Keratinocyte (primary cell): Measurements from ENCODE around the gene GDNF. TPM values are rescaled to one million over a fixed set of nuclear protein-coding genes. Genes with fewer than 3 reads are reported as not detected.

Experiments
- DNase-seq: peaks from one replicate; pipeline ENCODE4 v3.0.0-alpha.2; 2011; ENCODE audit warnings: low read depth, missing footprints, low spot score
- FAIRE-seq: peaks from 2 replicates; lab custom pipeline; 2011; peaks lifted over from hg19 to GRCh38; lab: Jason Lieb, UNC
- H2AFZ ChIP-seq: 2 replicates; pipeline ENCODE4 v1.6.0; 2012; ENCODE audit warnings: low read length, control low read depth, inconsistent platforms; ENCODE audit not compliant: control insufficient read depth
- H3K27ac ChIP-seq: 2 replicates; pipeline ENCODE4 v1.5.1; 2011; ENCODE audit warnings: low read length; ENCODE audit not compliant: control insufficient read depth, insufficient read depth
- H3K27me3 ChIP-seq: 3 replicates; pipeline ENCODE4 v1.6.0; 2011; ENCODE audit warnings: low read length; ENCODE audit not compliant: control insufficient read depth, insufficient read depth; ENCODE audit errors: extremely low read depth
- H3K36me3 ChIP-seq, 2 experiments: 2 replicates in 1 of 2; 3 replicates in 1 of 2; pipeline ENCODE4 v1.5.1; 2011; ENCODE audit warnings: low read length in 2 of 2, mild to moderate bottlenecking in 1 of 2; ENCODE audit not compliant: control insufficient read depth in 2 of 2, insufficient read depth in 2 of 2; ENCODE audit errors: extremely low read depth in 1 of 2
- H3K4me1 ChIP-seq: 3 replicates; pipeline ENCODE4 v1.5.1; 2011; ENCODE audit warnings: low read length; ENCODE audit not compliant: control insufficient read depth, insufficient read depth; ENCODE audit errors: extremely low read depth
- H3K4me2 ChIP-seq: 3 replicates; pipeline ENCODE4 v1.6.0; 2011; ENCODE audit warnings: low read depth, low read length; ENCODE audit not compliant: control insufficient read depth, insufficient read depth; ENCODE audit errors: extremely low read depth
- H3K4me3 ChIP-seq, 3 experiments: fragments of 200-600 bp in 1 of 3; sonication (generic) in 1 of 3; 2 replicates in 2 of 3; 3 replicates in 1 of 3; pipeline ENCODE4 v1.5.1; 2011 to 2016; ENCODE audit warnings: low read length in 3 of 3, mild to moderate bottlenecking in 3 of 3, control low read depth in 2 of 3, inconsistent platforms in 1 of 3, low read depth in 1 of 3, mixed read lengths in 1 of 3, mixed run types in 1 of 3, moderate library complexity in 1 of 3; ENCODE audit not compliant: control insufficient read depth in 2 of 3, insufficient read depth in 2 of 3; ENCODE audit errors: extremely low read depth in 1 of 3
- H3K79me2 ChIP-seq: 2 replicates; pipeline ENCODE4 v1.6.0; 2012; ENCODE audit warnings: low read length; ENCODE audit not compliant: control insufficient read depth, insufficient read depth
- H3K9ac ChIP-seq: 3 replicates; pipeline ENCODE4 v1.6.0; 2011; ENCODE audit warnings: low read length; ENCODE audit not compliant: control insufficient read depth, insufficient read depth; ENCODE audit errors: extremely low read depth
- H3K9me1 ChIP-seq: 3 replicates; pipeline ENCODE4 v1.6.0; 2011; ENCODE audit warnings: low read length; ENCODE audit not compliant: control insufficient read depth, insufficient read depth; ENCODE audit errors: extremely low read depth
- H3K9me3 ChIP-seq: 2 replicates; pipeline ENCODE4 v1.5.1; 2012; ENCODE audit warnings: low read depth, low read length; ENCODE audit not compliant: control insufficient read depth
- H4K20me1 ChIP-seq: 3 replicates; pipeline ENCODE4 v1.6.0; 2011; ENCODE audit warnings: low read length; ENCODE audit not compliant: control insufficient read depth, insufficient read depth; ENCODE audit errors: extremely low read depth
- CTCF ChIP-seq, 3 experiments: IDR thresholded peaks in 1 of 3; conservative IDR thresholded peaks in 1 of 3; optimal IDR thresholded peaks in 1 of 3; 2 replicates in 2 of 3; 3 replicates in 1 of 3; pipeline versions ENCODE3 to v1.5.1; 2011; ENCODE audit warnings: low read length in 3 of 3, mild to moderate bottlenecking in 3 of 3, moderate library complexity in 2 of 3, control low read depth in 1 of 3, inconsistent platforms in 1 of 3; ENCODE audit not compliant: insufficient read depth in 2 of 3; ENCODE audit errors: extremely low read depth in 1 of 3
- EZH2 ChIP-seq: IDR thresholded peaks from one replicate; pipeline ENCODE4 v1.6.1; 2012; ENCODE audit warnings: inconsistent platforms, mild to moderate bottlenecking, low read length, moderate library complexity
- dilution Hi-C: fragments of 300-500 bp; cut with MboI; formaldehyde crosslinking; loops from one replicate; pipeline ENCODE4 v1.7.0; 2020; ENCODE audit warnings: low sequenced_read_pairs; ENCODE audit not compliant: extremely low pct_ligation_motif_present
- polyA plus RNA-seq, 5 experiments: library from polyadenylated mRNA; depleted of rRNA in 3 of 5; stranded (reverse) in 3 of 5; stranded (forward) in 1 of 5; unstranded in 1 of 5; fragments of >200 nt; gene quantifications; 1 replicate in 1 of 5; 2 replicates in 3 of 5; 3 replicates in 1 of 5; pipeline versions ENCODE4 v1.2.1 to v1.2.3, GENCODE V29; 2011 to 2012; ENCODE audit warnings: missing spikeins in 2 of 5, low read depth in 1 of 5, low replicate concordance in 1 of 5

The GDNF gene
- polyA plus RNA-seq, 1 donor (not counting 4 experiments of a cell fraction or from before 2014, with no cell fraction given) = 2.4 TPM

- no peaks in the 10 kb centered on the region for H4K20me1 ChIP-seq
- peaks cover 38% of the 10 kb centered on the region for H3K4me1 ChIP-seq
- TF ChIP-seq EZH2 = no peak
- TF ChIP-seq CTCF (optimal IDR thresholded peaks at IDR 0.05 in 1 of 3, IDR thresholded peaks at IDR 0.05 in 1 of 3, conservative IDR thresholded peaks at IDR 0.05 in 1 of 3; ENCODE audit: extremely low read depth in 1 of 3, insufficient read depth in 2 of 3, low read length in 3 of 3) = no peak
- peak overlapping the region; percentile 11 for H3K4me2 ChIP-seq
- FAIRE-seq (no peak), DNase-seq (no peak)
- H3K9me1 ChIP-seq = no peaks in the 10 kb centered on the region
- H2AFZ ChIP-seq = peak overlapping the region; percentile 37
- no peak overlapping the region for H3K9ac ChIP-seq
- peaks cover 2% of the 10 kb centered on the region for H3K9me3 ChIP-seq
- no peaks in the 10 kb centered on the region for H3K79me2 ChIP-seq
- H3K27me3 ChIP-seq = no peaks in the 10 kb centered on the region
- H3K27ac ChIP-seq = no peak overlapping the region
- no peaks in the 10 kb centered on the region for H3K36me3 ChIP-seq
- no peak overlapping the region for H3K4me3 ChIP-seq
- dilution Hi-C loops = no loop called here
Observed at GRCh38 chr5:37886242-37886905, 46.5 kb upstream of the GDNF start.

GRCh38 chr5:37882636-37883035, 42.8 kb upstream of the GDNF start:
- Histone ChIP-seq H3K36me3 (no peaks in the 10 kb centered on the region), H4K20me1 (no peaks in the 10 kb centered on the region), H3K4me2 (no peak overlapping the region), H3K79me2 (no peaks in the 10 kb centered on the region), H3K9me1 (no peaks in the 10 kb centered on the region), H3K4me3 (no peak overlapping the region), H3K9me3 (peaks cover 2% of the 10 kb centered on the region), H2AFZ (no peak overlapping the region), H3K27ac (no peak overlapping the region), H3K27me3 (no peaks in the 10 kb centered on the region), H3K9ac (no peak overlapping the region), H3K4me1 (peaks cover 8% of the 10 kb centered on the region)
- no peak for TF ChIP-seq EZH2
- TF ChIP-seq CTCF (optimal IDR thresholded peaks at IDR 0.05 in 1 of 3, IDR thresholded peaks at IDR 0.05 in 1 of 3, conservative IDR thresholded peaks at IDR 0.05 in 1 of 3; ENCODE audit: extremely low read depth in 1 of 3, insufficient read depth in 2 of 3, low read length in 3 of 3) = no peak
- dilution Hi-C loops = no loop called here
- FAIRE-seq (no peak), DNase-seq (no peak)
